SJSA1 (cell line): Measurements from ENCODE around the gene PKD1L1. TPM values are rescaled to one million over a fixed set of nuclear protein-coding genes. Genes with fewer than 3 reads are reported as not detected.

ENCODE experiments used
- DNase-seq, 2 experiments: peaks; one replicate each; pipeline ENCODE4 v3.0.0-alpha.2; 2015 to 2020; ENCODE audit warnings: low spot score in 2 of 2, low read depth in 1 of 2
- H3K27ac ChIP-seq: fragments of 250-450 bp; sonication (Bioruptor Pico); 2 replicates; pipeline ENCODE4 v1.5.1; 2020; ENCODE audit warnings: mild to moderate bottlenecking, moderate library complexity
- H3K27me3 ChIP-seq: fragments of 250-450 bp; sonication (Bioruptor Pico); replicated peaks from 2 replicates; pipeline ENCODE4 v1.5.1; 2020; ENCODE audit warnings: mild to moderate bottlenecking, moderate library complexity
- H3K36me3 ChIP-seq: fragments of 250-450 bp; sonication (Bioruptor Pico); 2 replicates; pipeline ENCODE4 v1.5.1; 2020; ENCODE audit warnings: mild to moderate bottlenecking
- H3K4me1 ChIP-seq: fragments of 250-450 bp; sonication (Bioruptor Pico); replicated peaks from 2 replicates; pipeline ENCODE4 v1.6.1; 2021; ENCODE audit warnings: mild to moderate bottlenecking
- H3K4me3 ChIP-seq: fragments of 250-450 bp; sonication (Bioruptor Pico); 2 replicates; pipeline ENCODE4 v1.5.1; 2020; ENCODE audit warnings: mild to moderate bottlenecking
- H3K9me3 ChIP-seq: fragments of 250-450 bp; sonication (Bioruptor Pico); replicated peaks from 2 replicates; pipeline ENCODE4 v1.5.1; 2020; ENCODE audit warnings: mild to moderate bottlenecking
- total RNA-seq: library from RNA; depleted of rRNA; stranded (reverse); fragments of >200 nt; shearing (Covaris generic); gene quantifications from 2 replicates; pipeline ENCODE4 v1.2.3, GENCODE V29; 2014

Gene PKD1L1
- total RNA-seq, 1 experiment from 2014 or later, result 0.53 TPM

DNA sequence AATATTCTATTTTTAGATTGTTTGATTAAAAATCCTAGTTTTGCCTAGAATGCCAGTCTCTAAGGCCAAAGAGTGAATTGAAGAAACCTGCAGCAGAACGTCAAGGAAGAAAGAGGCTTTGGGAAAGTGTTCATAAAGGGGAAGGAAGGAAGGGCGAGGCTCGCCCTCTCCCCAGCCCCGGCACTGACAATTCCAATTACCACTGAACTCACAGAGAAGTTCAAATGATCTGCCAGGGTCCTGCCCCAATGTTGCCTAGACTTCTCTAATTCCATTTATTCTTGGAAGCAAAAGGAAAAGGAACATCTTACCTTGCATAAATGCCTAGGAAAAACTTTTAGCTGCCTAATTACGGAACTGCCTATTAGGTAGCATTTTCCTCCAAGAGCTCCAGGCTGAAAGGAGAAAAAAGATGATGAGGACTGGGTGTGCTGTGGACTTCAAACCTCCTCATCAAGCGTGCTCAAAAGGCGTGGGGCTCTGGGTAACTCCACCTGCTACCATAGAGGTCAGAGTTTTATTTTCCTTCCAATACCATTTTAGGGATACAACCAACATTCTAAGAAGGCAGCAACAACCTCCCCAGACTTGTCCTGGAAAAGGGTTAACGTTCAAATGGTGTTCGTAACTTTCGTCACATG, 134.5 kb downstream of the PKD1L1 start:
- H3K9me3 ChIP-seq, result no peaks in the 10 kb centered on the region
- DNase-seq, result peak in 1 of 2 experiments; percentile 9
- H3K36me3 ChIP-seq, result no peaks in the 10 kb centered on the region
- no peaks in the 10 kb centered on the region for H3K27me3 ChIP-seq
- peaks cover 34% of the 10 kb centered on the region for H3K4me1 ChIP-seq
- no peak overlapping the region for H3K27ac ChIP-seq
- no peak overlapping the region for H3K4me3 ChIP-seq

- Histone ChIP-seq H3K27me3 (no peaks in the 10 kb centered on the region), H3K4me3 (no peak overlapping the region), H3K9me3 (no peaks in the 10 kb centered on the region), H3K4me1 (peaks cover 33% of the 10 kb centered on the region), H3K27ac (no peak overlapping the region), H3K36me3 (no peaks in the 10 kb centered on the region)
- DNase-seq, result no peak
Observed at GRCh38 chr7:47812429-47813136, 135.7 kb downstream of the PKD1L1 start.

DNA sequence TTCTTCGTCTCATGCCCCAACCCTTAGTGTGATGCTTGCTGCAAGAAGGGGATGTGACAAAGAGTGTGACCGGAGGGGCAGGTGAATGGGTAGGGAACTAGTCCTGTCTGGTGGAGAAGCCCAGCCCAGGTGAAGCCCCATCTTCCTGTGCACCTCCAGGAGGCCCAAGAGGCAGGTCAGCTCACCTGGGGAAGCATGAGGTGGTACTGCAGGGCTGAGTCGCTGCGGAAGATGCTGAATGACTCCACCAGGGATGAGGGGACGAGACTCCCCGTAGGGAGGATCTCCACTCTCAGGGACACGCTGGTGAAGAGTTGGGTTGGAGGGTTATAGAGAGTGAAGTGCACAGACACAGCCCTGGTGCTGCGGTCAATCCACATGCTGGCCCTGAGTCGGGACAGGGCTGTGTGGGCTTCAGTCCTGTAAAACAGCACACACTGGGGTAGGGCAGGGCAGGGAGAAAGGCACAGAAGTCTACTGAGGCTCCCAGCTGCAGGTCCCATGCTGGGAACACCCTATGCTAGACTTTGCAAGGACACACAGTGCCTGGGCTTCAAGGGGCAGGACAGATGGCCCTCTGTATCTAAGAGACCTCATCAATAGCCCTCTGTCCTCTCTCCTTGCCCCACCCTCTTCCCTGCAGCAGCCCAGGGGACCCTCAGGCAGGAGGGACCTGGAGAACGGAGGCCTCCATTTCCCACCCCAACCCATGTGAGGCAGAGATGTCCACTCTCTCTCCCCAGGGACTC, 136.5 kb downstream of the PKD1L1 start:
- Histone ChIP-seq H3K36me3 (no peaks in the 10 kb centered on the region), H3K4me3 (no peak overlapping the region), H3K27ac (no peak overlapping the region), H3K27me3 (no peaks in the 10 kb centered on the region), H3K9me3 (no peaks in the 10 kb centered on the region), H3K4me1 (peaks cover 30% of the 10 kb centered on the region)
- no peak for DNase-seq

- H3K4me3 ChIP-seq, result no peak overlapping the region
Observed at GRCh38 chr7:47809387-47809786, 138.9 kb downstream of the PKD1L1 start.

DNA sequence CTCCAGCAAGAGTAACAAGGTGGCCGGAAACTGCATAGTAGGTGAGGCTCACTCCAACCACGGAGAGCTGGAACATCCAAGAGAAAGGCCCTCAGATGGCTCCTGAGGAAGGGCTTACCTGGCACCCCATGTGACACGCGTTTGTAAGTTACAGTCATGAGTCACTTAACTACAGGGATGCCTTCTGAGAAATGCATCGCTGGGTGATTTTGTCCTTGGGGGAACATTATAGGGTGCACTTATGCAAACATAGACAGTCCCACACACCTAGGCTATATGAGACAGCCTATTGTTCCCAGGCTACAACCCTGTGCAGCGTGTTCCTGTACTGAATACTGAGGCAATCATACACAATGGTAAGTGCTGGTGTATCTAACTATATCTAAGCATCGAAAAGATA, 139.9 kb downstream of the PKD1L1 start:
- H3K36me3 ChIP-seq, result no peaks in the 10 kb centered on the region
- no peaks in the 10 kb centered on the region for H3K27me3 ChIP-seq
- no peak for DNase-seq
- no peaks in the 10 kb centered on the region for H3K9me3 ChIP-seq
- H3K4me1 ChIP-seq, result peaks cover 15% of the 10 kb centered on the region; the same call in 1 of the 2 replicates
- H3K27ac ChIP-seq, result no peak overlapping the region
- no peak overlapping the region for H3K4me3 ChIP-seq

More at GRCh38 chr7:47809387-47809786, 138.9 kb downstream of the PKD1L1 start:
- H3K4me1 ChIP-seq, result peaks cover 15% of the 10 kb centered on the region; the same call in 1 of the 2 replicates
- no peaks in the 10 kb centered on the region for H3K36me3 ChIP-seq
- no peak for DNase-seq
- H3K27me3 ChIP-seq, result no peaks in the 10 kb centered on the region
- no peak overlapping the region for H3K27ac ChIP-seq
- no peaks in the 10 kb centered on the region for H3K9me3 ChIP-seq

- H3K27ac ChIP-seq, result no peak overlapping the region
- no peaks in the 10 kb centered on the region for H3K9me3 ChIP-seq
- DNase-seq, result no peak
- no peak overlapping the region for H3K4me3 ChIP-seq
- H3K36me3 ChIP-seq, result no peaks in the 10 kb centered on the region
- H3K27me3 ChIP-seq, result no peaks in the 10 kb centered on the region
- H3K4me1 ChIP-seq, result peaks cover 15% of the 10 kb centered on the region; the same call in 1 of the 2 replicates
Observed at GRCh38 chr7:47807756-47808155, 140.5 kb downstream of the PKD1L1 start.

DNA sequence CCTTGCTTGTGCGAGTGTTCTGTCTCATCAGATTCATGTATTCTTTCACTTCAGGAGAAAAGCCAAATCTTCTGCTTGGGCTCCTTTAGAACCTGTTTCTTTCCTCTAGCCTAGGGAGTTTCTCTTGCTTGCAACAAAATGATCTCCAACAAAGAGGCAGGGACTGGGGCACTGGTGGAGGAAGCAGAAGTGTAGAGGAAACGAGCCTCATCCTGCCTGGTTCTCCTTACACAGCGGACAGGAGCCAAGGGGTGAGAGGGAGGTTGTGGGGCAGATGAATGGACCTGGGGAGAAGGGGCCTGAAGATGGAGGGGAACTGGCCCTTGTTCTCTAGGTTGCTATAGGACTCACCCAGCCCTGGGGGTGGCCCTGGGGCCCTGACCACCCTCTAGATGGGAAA, 141.1 kb downstream of the PKD1L1 start:
- no peak overlapping the region for H3K27ac ChIP-seq
- no peak for DNase-seq

DNA sequence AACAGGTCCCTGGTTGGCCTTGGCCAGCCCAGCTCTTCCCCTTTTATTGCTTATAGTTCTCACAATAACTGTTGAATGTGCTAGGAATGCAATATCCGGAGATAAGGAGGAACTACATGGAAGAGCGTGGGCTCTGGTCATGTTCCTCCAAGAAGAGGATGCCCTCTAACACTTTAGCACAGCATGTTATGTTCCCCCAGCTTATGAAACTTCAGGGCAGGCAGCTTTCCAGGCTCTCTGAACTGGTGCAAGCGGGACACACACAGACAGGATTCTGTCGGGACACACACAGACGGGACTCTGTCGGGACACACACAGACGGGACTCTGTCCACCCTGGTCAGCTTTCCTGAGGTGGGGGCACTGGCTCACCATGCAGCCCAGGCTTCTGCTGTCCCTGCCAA, 141.6 kb downstream of the PKD1L1 start:
- no peaks in the 10 kb centered on the region for H3K9me3 ChIP-seq
- H3K27me3 ChIP-seq, result no peaks in the 10 kb centered on the region
- no peak for DNase-seq

More for the DNA sequence above, 141.1 kb downstream of the PKD1L1 start:
- Histone ChIP-seq H3K4me3 (no peak overlapping the region), H3K36me3 (no peaks in the 10 kb centered on the region), H3K27me3 (no peaks in the 10 kb centered on the region), H3K9me3 (no peaks in the 10 kb centered on the region), H3K4me1 (peaks cover 10% of the 10 kb centered on the region; the same call in 1 of the 2 replicates)

DNA sequence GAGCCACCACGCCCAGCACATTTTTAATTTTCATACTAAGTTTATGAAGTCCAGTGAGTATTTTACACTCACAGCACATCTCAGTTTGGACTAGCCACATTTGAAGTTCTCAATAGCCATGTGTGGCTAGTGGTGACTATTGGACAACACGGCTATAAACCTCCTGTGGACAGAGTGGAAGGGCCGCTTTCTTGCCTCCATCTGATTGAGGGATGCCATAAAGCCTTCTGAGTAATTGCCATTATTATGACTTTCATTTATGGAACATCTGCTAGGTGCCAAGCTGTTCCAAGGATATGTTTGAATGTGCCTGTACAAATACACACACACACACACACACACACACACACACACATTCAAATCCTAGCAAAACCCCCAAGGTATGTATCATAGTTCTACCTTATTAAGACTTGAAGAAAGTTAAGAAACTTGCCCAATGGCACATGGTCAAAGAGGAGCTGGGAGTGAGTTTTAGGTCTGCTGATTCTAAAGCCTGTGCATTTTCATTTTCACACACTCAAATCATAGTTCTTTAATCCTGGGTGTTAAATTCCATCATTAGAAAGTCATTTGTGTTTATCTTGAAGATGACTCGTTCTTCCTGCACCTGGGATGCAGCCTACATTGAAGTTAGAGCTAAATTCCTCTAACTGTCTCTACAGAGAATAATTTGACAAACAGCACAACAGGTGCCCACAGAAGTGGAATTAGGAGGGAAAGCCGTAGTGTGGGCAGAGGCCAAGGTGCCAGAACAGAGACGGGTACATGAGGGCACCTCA, 143.3 kb downstream of the PKD1L1 start:
- H3K4me1 ChIP-seq, result 0 out of 2 replicates have a peak, but pooled peaks cover 8% of the 10 kb centered on the region
- no peak overlapping the region for H3K4me3 ChIP-seq
- H3K27ac ChIP-seq, result no peak overlapping the region
- no peak for DNase-seq
- no peaks in the 10 kb centered on the region for H3K9me3 ChIP-seq
- no peaks in the 10 kb centered on the region for H3K36me3 ChIP-seq
- no peaks in the 10 kb centered on the region for H3K27me3 ChIP-seq

More for the DNA sequence above, 141.6 kb downstream of the PKD1L1 start:
- Histone ChIP-seq H3K27ac (no peak overlapping the region), H3K4me3 (no peak overlapping the region), H3K36me3 (no peaks in the 10 kb centered on the region), H3K4me1 (0 out of 2 replicates have a peak, but pooled peaks cover 8% of the 10 kb centered on the region)

DNA sequence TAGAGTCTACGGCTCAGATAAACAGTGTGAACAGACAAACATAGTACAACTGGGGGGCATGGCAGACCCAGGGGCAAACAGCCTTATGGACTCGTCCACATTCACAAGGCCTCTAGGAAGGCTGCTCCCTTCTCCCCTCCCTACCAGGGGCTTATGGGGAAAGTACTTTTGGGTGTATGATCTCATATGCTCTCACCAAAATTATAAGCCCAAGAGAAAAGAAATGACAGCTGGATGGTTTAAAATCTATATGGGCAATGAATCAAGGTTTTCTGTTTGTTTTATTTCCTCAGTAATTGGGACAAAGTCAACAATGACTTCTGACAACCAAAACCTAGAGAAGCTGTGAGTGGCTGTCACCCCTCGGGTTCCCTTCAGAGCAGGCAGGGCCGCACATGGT, 144.4 kb downstream of the PKD1L1 start:
- no peak for DNase-seq
- no peaks in the 10 kb centered on the region for H3K36me3 ChIP-seq
- H3K4me1 ChIP-seq, result peaks cover 13% of the 10 kb centered on the region; the same call in 1 of the 2 replicates
- H3K9me3 ChIP-seq, result no peaks in the 10 kb centered on the region; the same call in 1 of the 2 replicates
- no peak overlapping the region for H3K27ac ChIP-seq
- no peak overlapping the region for H3K4me3 ChIP-seq
- no peaks in the 10 kb centered on the region for H3K27me3 ChIP-seq

DNA sequence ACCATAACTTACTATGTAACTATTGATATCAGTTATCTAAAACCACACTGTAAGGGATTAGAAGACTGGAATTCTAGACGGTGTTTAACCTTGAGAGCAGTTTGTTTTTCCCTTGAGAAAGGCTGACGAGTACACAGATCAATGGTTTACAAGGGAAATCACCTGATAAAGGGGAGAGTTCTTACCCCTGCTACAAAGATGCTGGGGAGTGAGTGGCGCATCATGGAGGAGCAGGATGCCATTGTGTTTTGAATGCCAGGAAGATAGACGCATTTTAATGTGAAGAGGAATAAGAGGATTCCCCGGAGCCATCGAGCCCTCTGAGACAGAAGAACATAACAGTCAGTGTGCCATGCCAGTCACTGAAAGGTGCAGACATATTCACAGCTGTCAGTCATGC, 145.2 kb downstream of the PKD1L1 start:
- Histone ChIP-seq H3K4me3 (no peak overlapping the region), H3K4me1 (peaks cover 13% of the 10 kb centered on the region; the same call in 1 of the 2 replicates), H3K27ac (no peak overlapping the region), H3K9me3 (no peaks in the 10 kb centered on the region; the same call in 1 of the 2 replicates), H3K27me3 (no peaks in the 10 kb centered on the region), H3K36me3 (no peaks in the 10 kb centered on the region)
- DNase-seq, result no peak

DNA sequence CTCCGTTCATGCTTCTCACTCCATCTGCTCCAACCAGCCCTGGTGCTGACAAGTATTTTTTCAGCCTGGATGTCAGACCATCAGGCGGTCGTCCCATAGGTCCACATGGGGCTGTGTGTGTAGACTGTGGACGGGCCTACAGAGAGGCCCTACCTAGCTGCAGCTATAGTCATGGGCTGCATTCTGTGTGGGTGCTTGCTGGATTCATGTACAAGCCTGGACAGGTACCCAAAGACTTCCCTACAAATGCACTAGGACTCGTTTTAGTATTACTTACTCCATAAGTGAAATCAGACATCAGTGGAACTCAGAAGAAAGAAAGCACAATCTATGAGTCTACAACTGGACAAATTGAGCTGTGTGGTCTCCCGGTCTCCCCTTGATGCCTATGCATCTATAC, 146.8 kb downstream of the PKD1L1 start:
- H3K36me3 ChIP-seq, result no peaks in the 10 kb centered on the region
- no peak overlapping the region for H3K27ac ChIP-seq
- no peak overlapping the region for H3K4me3 ChIP-seq
- H3K9me3 ChIP-seq, result no peaks in the 10 kb centered on the region; the same call in 1 of the 2 replicates
- peaks cover 14% of the 10 kb centered on the region for H3K4me1 ChIP-seq
- DNase-seq, result no peak
- H3K27me3 ChIP-seq, result no peaks in the 10 kb centered on the region

DNA sequence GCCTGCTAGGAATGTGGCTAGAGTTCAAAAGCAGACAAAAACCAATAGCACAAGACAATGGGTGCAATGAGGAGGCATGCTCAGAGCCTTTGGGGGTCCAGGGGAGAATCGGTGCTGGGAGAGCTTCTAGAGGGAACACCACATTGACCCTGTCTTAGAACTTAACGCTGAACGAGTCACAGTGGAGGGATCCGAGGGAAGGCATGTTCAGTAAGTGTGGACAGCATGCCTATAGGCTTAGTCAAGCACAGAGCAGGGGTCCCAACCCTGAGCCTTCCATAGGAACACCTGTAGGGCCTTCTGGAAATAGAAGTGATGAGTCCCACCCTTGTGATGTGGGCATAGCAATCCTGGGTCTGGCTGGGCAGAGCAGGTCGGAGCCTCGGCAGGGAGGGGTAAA, 148.7 kb downstream of the PKD1L1 start:
- H3K4me3 ChIP-seq, result no peak overlapping the region
- peaks cover 25% of the 10 kb centered on the region for H3K4me1 ChIP-seq
- DNase-seq, result no peak
- no peaks in the 10 kb centered on the region; the same call in 1 of the 2 replicates for H3K9me3 ChIP-seq
- H3K27ac ChIP-seq, result no peak overlapping the region
- H3K36me3 ChIP-seq, result no peaks in the 10 kb centered on the region
- H3K27me3 ChIP-seq, result no peaks in the 10 kb centered on the region
